IMR-90 (cell line): Measurements from ENCODE around the gene CDCP2. TPM values are rescaled to one million over a fixed set of nuclear protein-coding genes. Genes with fewer than 3 reads are reported as not detected.

Experiments used
- ATAC-seq: fragments of 200-7000 bp; cut with Tn5 transposase; 2 replicates; pipeline ENCODE4 v1.9.1; 2020; ENCODE audit warnings: low read depth, mild to moderate bottlenecking, moderate library complexity
- BruUV-seq: library from RNA; stranded (reverse); fragments of 400-500 nt; replicated peaks from 2 replicates; lab custom pipeline; 2021; lab: Mats Ljungman, UMichigan
- CTCF ChIA-PET: fragments of 300-600 bp; formaldehyde crosslinking; extraction: SDS; loops from one replicate; lab custom pipeline; 2021; ENCODE audit warnings: antibody characterized with exemption; lab: Yijun Ruan, JAX
- POLR2A ChIA-PET: fragments of 300-600 bp; sonication (Branson Sonifier 250); formaldehyde crosslinking; loops from one replicate; lab custom pipeline; 2022; ENCODE audit warnings: antibody characterized with exemption; ENCODE audit not compliant: unreplicated experiment; lab: Charles Lee
- DNase-seq: peaks from one replicate; pipeline ENCODE4 v3.0.0; 2013
- H2AFZ ChIP-seq: replicated peaks from 2 replicates; pipeline ENCODE3; 2013; ENCODE audit warnings: low read length, mild to moderate bottlenecking; ENCODE audit not compliant: poor library complexity
- H2AK5ac ChIP-seq: 2 replicates; pipeline ENCODE4 v1.6.1; 2013; ENCODE audit warnings: low read depth, low read length, inconsistent platforms
- H2AK9ac ChIP-seq: replicated peaks from 2 replicates; pipeline ENCODE3; 2013; ENCODE audit warnings: mild to moderate bottlenecking, low read depth, low read length, moderate library complexity; ENCODE audit not compliant: poor library complexity
- H2BK120ac ChIP-seq: 2 replicates; pipeline ENCODE4 v1.6.1; 2013; ENCODE audit warnings: low read depth, low read length, inconsistent platforms
- H2BK15ac ChIP-seq: 3 replicates; pipeline ENCODE4 v1.6.1; 2013; ENCODE audit warnings: low read depth, low read length, inconsistent platforms
- H2BK20ac ChIP-seq: 2 replicates; pipeline ENCODE4 v1.6.1; 2013; ENCODE audit warnings: low read depth, mild to moderate bottlenecking, inconsistent platforms, low read length, moderate library complexity
- H2BK5ac ChIP-seq: 2 replicates; pipeline ENCODE4 v1.6.1; 2013; ENCODE audit warnings: mild to moderate bottlenecking, low read depth, low read length, inconsistent platforms; ENCODE audit not compliant: poor library complexity, severe bottlenecking
- H3K14ac ChIP-seq: replicated peaks from 2 replicates; pipeline ENCODE4 v1.6.1; 2013; ENCODE audit warnings: low read depth, low read length, inconsistent platforms
- H3K18ac ChIP-seq: 2 replicates; pipeline ENCODE4 v1.6.1; 2013; ENCODE audit warnings: low read depth, low read length, control low read depth
- H3K23ac ChIP-seq: 2 replicates; pipeline ENCODE4 v1.6.1; 2013; ENCODE audit warnings: low read depth, low read length, inconsistent platforms
- H3K27ac ChIP-seq: 2 replicates; pipeline ENCODE4 v1.5.1; 2013; ENCODE audit warnings: mild to moderate bottlenecking, control low read depth, low read length; ENCODE audit not compliant: insufficient read depth
- H3K27me3 ChIP-seq: 2 replicates; pipeline ENCODE4 v1.6.1; 2013; ENCODE audit warnings: low read length; ENCODE audit not compliant: control insufficient read depth, insufficient read depth
- H3K36me3 ChIP-seq: 2 replicates; pipeline ENCODE4 v1.6.1; 2013; ENCODE audit warnings: low read length, mixed read lengths; ENCODE audit not compliant: control insufficient read depth, insufficient read depth
- H3K4ac ChIP-seq: 2 replicates; pipeline ENCODE4 v1.6.1; 2013; ENCODE audit warnings: low read depth, low read length, inconsistent platforms
- H3K4me1 ChIP-seq: 2 replicates; pipeline ENCODE4 v1.6.1; 2013; ENCODE audit warnings: low read length, mixed read lengths; ENCODE audit not compliant: control insufficient read depth, insufficient read depth
- H3K4me2 ChIP-seq: 2 replicates; pipeline ENCODE4 v1.6.1; 2013; ENCODE audit warnings: low read depth, mild to moderate bottlenecking, control low read depth, low read length, moderate library complexity
- H3K4me3 ChIP-seq: 2 replicates; pipeline ENCODE4 v1.5.1; 2013; ENCODE audit warnings: low read depth, mild to moderate bottlenecking, control low read depth, low read length, moderate library complexity; ENCODE audit not compliant: insufficient read depth
- H3K56ac ChIP-seq: 2 replicates; pipeline ENCODE4 v1.6.1; 2013; ENCODE audit warnings: low read length, inconsistent platforms; ENCODE audit not compliant: insufficient read depth; ENCODE audit errors: extremely low read depth
- H3K79me1 ChIP-seq, 2 experiments: 2 replicates each; pipeline ENCODE4 v1.6.1; 2013; ENCODE audit warnings: low read length in 2 of 2, inconsistent platforms in 1 of 2, low read depth in 1 of 2
- H3K9ac ChIP-seq: 2 replicates; pipeline ENCODE4 v1.6.1; 2013; ENCODE audit warnings: low read depth, low read length, control low read depth
- H3K9me1 ChIP-seq: 2 replicates; pipeline ENCODE4 v1.6.1; 2013; ENCODE audit warnings: low read length, inconsistent platforms; ENCODE audit not compliant: insufficient read depth
- H3K9me3 ChIP-seq: 2 replicates; pipeline ENCODE4 v1.6.1; 2013; ENCODE audit warnings: low read length; ENCODE audit not compliant: control insufficient read depth, insufficient read depth
- H4K20me1 ChIP-seq: 2 replicates; pipeline ENCODE4 v1.6.1; 2013; ENCODE audit warnings: low read length, inconsistent platforms; ENCODE audit not compliant: insufficient read depth
- H4K5ac ChIP-seq: 2 replicates; pipeline ENCODE4 v1.6.1; 2013; ENCODE audit warnings: mild to moderate bottlenecking, low read depth, low read length, control low read depth
- H4K8ac ChIP-seq, 2 experiments: 2 replicates each; pipeline ENCODE4 v1.6.1; 2013; ENCODE audit warnings: low read depth in 2 of 2, low read length in 2 of 2, control low read depth in 1 of 2, inconsistent platforms in 1 of 2
- H4K91ac ChIP-seq: 2 replicates; pipeline ENCODE4 v1.6.1; 2013; ENCODE audit warnings: low read depth, low read length, inconsistent platforms; ENCODE audit not compliant: insufficient read depth
- BHLHE40 ChIP-seq: fragments of 150-350 bp; IDR thresholded peaks from 2 replicates; pipeline ENCODE4 v1.6.1; 2016; ENCODE audit warnings: mild to moderate bottlenecking, low read depth, low read length
- CHD1 ChIP-seq: IDR thresholded peaks from 2 replicates; pipeline ENCODE4 v1.6.1; 2012; ENCODE audit warnings: low read depth, low read length, improper control_type of control experiment
- MAFK ChIP-seq: IDR thresholded peaks from 2 replicates; pipeline ENCODE4 v1.6.1; 2012; ENCODE audit warnings: low read depth, low read length, improper control_type of control experiment
- RCOR1 ChIP-seq: IDR thresholded peaks from 2 replicates; pipeline ENCODE4 v1.6.1; 2012; ENCODE audit warnings: mild to moderate bottlenecking, low read length, improper control_type of control experiment; ENCODE audit not compliant: insufficient replicate concordance
- RFX5 ChIP-seq: IDR thresholded peaks from 2 replicates; pipeline ENCODE4 v1.8.0; 2012; ENCODE audit warnings: low read depth, mild to moderate bottlenecking, low read length, moderate library complexity
- SMC3 ChIP-seq: fragments of 150-350 bp; IDR thresholded peaks from 2 replicates; pipeline ENCODE4 v1.6.1; 2016; ENCODE audit warnings: low read depth, mild to moderate bottlenecking, antibody characterized with exemption, low read length, moderate library complexity
- WGBS, 2 experiments: methylation state at CpG; one replicate each; pipeline versions ENCODE4 v1.1.5 to v1.1.7; 2013; ENCODE audit warnings: missing lambda C conversion rate in 2 of 2; ENCODE audit not compliant: insufficient read length in 1 of 2; ENCODE audit errors: extremely low coverage in 2 of 2; 5-methylcytosine and 5-hydroxymethylcytosine counted together
- dilution Hi-C: fragments of 300-500 bp; cut with HindIII; formaldehyde crosslinking; loops from one replicate; pipeline ENCODE4 v1.14.3; 2018; ENCODE audit warnings: low sequenced_read_pairs; ENCODE audit not compliant: unreplicated experiment
- in situ Hi-C: fragments of 300-500 bp; cut with MboI; formaldehyde crosslinking; loops from 3 replicates; pipeline ENCODE4 v1.14.3; 2019; ENCODE audit warnings: low sequenced_read_pairs, inconsistent platforms, mixed read lengths
- intact Hi-C: fragments of 100-400 bp; cut with micrococcal nuclease; formaldehyde crosslinking; loops from 2 replicates; pipeline ENCODE4 v1.10.0; 2022
- polyA plus RNA-seq, 3 experiments: library from polyadenylated mRNA; depleted of rRNA; stranded (reverse); fragments of >200 nt; gene quantifications; 2 replicates each; pipeline ENCODE4 v1.2.3, GENCODE V29; 2012; ENCODE audit warnings: low replicate concordance in 1 of 3
- total RNA-seq: library from RNA; depleted of rRNA; stranded (reverse); fragments of >200 nt; gene quantifications from 2 replicates; pipeline ENCODE4 v1.2.3, GENCODE V29; 2012

CDCP2 gene
- total and polyA plus RNA-seq, 2 of the 4 experiments (the other 2 are of a cell fraction), result not detected

DNA sequence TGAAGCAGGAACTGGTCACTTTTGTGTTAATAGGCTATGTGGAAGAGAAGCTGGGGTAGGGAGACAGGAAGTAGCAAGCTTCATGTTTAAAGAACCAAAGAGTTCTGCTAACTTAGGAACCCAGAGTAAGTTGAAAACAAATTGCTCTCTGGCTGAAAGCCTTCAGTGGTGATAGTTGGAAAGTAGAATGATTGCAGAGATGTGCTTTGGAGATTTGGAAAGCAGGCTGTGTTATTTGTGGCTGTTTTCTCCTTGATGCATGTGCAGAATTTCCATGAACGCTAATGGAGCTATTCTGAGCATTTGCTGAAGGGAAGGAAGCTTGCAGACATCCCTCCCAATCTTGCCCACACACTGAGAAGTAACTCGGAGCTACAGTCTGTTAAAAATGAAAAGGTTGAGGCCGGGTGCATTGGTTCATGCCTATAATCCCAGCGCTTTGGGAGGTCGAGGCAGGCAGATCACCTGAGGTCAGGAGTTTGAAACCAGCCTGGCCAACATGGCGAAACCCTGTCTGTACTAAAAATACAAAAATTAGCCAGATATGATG, 53.7 kb downstream of the CDCP2 start:
- H3K4me1 ChIP-seq, result no peaks in the 10 kb centered on the region
- H2BK20ac ChIP-seq, result no peak overlapping the region
- no peak overlapping the region for H3K18ac ChIP-seq
- no peak overlapping the region for H3K14ac ChIP-seq
- no peak overlapping the region for H2BK120ac ChIP-seq
- H3K9me1 ChIP-seq, result no peaks in the 10 kb centered on the region
- no peaks in the 10 kb centered on the region for H3K27me3 ChIP-seq
- intact Hi-C loops, result no loop called here
- CTCF ChIA-PET, result interaction anchor here (0.9 kb wide), 1 partner anchor 14 kb away, joined by 3 read pairs; no protein-coding TSS in a partner anchor
- H3K23ac ChIP-seq, result no peak overlapping the region
- no peak overlapping the region for H3K56ac ChIP-seq
- no peaks in the 10 kb centered on the region for H3K79me1 ChIP-seq
- no peak overlapping the region for H2AK9ac ChIP-seq
- in situ Hi-C loops, result no loop called here
- H4K8ac ChIP-seq, result no peak overlapping the region
- dilution Hi-C loops, result no loop called here
- no peak overlapping the region for H2BK5ac ChIP-seq
- no peak overlapping the region for H2BK15ac ChIP-seq
- POLR2A ChIA-PET, result no interaction called here
- 80% methylated on average over 1 of the region's 6 CpGs; no CpG with 5 or more reads in 1 of the 2 experiments for WGBS, 2 experiments
- no peak overlapping the region for H2AFZ ChIP-seq
- no TSS peak for BruUV-seq
- peaks cover 7% of the 10 kb centered on the region; the same call in 1 of the 2 replicates for H3K36me3 ChIP-seq
- H4K91ac ChIP-seq, result no peak overlapping the region
- DNase-seq, result no peak
- no peaks in the 10 kb centered on the region for H3K9me3 ChIP-seq
- no peak overlapping the region for H3K4me3 ChIP-seq
- H4K20me1 ChIP-seq, result no peaks in the 10 kb centered on the region
- no peak overlapping the region for H3K4ac ChIP-seq
- no peak for TF ChIP-seq RCOR1
- TF ChIP-seq RFX5, result no peak
- no peak for TF ChIP-seq BHLHE40
- TF ChIP-seq MAFK, result no peak
- no peak for TF ChIP-seq SMC3
- TF ChIP-seq CHD1, result no peak
- no peak for ATAC-seq
- no peak overlapping the region for H3K9ac ChIP-seq
- H2AK5ac ChIP-seq, result no peak overlapping the region
- H4K5ac ChIP-seq, result no peak overlapping the region
- no peak overlapping the region for H3K27ac ChIP-seq
- no peak overlapping the region for H3K4me2 ChIP-seq
